Measurements from ENCODE around the gene CDRT4.

CDRT4 gene

DNA sequence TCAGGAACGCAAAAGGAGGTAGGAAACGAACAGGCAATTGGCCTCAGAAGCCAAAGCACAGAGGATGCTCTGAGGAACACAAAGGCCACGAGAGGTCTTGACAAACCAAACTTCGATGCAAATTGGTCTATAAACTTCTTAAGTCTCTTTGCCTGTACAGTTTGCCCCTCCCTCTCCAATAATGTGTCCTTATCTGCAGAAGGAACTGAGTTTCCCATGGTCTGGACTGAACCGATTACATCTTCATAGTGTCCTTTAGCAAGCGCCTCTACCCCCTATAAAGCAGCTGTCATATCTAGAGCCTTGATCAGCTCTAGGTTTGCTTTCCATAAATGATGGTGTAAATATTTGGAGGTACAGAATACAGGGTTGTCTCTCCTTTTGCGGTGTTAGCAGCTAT lies 3.1 kb upstream of the CDRT4 start:
- DNase-seq (ENCODE audit: low read depth), result no peak
- TF ChIP-seq, protein P1, sequence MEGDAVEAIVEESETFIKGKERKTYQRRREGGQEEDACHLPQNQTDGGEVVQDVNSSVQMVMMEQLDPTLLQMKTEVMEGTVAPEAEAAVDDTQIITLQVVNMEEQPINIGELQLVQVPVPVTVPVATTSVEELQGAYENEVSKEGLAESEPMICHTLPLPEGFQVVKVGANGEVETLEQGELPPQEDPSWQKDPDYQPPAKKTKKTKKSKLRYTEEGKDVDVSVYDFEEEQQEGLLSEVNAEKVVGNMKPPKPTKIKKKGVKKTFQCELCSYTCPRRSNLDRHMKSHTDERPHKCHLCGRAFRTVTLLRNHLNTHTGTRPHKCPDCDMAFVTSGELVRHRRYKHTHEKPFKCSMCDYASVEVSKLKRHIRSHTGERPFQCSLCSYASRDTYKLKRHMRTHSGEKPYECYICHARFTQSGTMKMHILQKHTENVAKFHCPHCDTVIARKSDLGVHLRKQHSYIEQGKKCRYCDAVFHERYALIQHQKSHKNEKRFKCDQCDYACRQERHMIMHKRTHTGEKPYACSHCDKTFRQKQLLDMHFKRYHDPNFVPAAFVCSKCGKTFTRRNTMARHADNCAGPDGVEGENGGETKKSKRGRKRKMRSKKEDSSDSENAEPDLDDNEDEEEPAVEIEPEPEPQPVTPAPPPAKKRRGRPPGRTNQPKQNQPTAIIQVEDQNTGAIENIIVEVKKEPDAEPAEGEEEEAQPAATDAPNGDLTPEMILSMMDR (conservative IDR thresholded peaks at IDR 0.05; ENCODE audit: low read length), result no peak
- no peak overlapping the region for H3K4me3 ChIP-seq (ENCODE audit: low read length)

DNA sequence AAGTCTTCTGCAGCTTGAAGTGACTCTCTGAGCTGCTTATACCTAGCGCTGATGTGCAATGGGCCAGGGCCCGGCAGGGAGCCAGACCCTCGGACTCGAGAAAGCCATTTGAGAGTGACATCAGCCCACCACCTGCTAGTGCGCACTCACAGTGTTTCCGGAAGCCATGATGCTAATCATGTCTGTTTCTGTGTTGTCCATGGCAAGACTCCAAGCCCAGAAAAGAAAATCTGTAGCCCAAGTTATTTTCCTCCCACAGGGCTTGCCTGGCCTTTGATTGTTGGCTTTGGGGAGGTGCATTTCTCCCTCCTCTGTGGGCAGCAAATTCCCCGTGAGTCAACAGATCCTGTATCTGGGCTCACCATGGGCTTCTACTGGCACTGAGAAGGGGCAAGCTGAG lies 1.8 kb upstream of the CDRT4 start:
- TF ChIP-seq, protein P1 (conservative IDR thresholded peaks at IDR 0.05; ENCODE audit: low read length), result no peak
- no peak for DNase-seq (ENCODE audit: low read depth)
- H3K4me3 ChIP-seq (ENCODE audit: low read length), result no peak overlapping the region

DNA sequence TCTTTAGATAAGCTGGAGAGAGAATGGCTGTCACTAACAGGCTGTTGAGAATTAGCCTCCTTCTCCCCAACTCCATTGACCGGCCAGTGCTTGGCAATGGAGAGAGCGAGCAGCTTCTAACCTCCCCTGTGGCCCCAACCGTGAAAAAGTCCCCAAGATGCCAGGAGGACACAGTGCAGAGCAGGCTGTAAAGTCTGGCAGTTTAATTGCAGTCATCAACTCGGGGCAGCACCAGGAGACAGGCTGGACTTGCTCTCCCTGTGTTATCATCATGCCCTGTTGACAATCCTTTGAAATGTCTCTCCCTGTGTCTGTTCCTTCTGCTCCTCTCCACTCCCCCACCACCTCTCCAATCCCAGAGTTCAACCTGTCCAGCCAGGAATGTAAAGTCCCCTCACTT lies 705 bp upstream of the CDRT4 start:
- DNase-seq (ENCODE audit: low read depth), result no peak
- TF ChIP-seq, protein P1 (conservative IDR thresholded peaks at IDR 0.05; ENCODE audit: low read length), result no peak
- no peak overlapping the region for H3K4me3 ChIP-seq (ENCODE audit: low read length)

DNA sequence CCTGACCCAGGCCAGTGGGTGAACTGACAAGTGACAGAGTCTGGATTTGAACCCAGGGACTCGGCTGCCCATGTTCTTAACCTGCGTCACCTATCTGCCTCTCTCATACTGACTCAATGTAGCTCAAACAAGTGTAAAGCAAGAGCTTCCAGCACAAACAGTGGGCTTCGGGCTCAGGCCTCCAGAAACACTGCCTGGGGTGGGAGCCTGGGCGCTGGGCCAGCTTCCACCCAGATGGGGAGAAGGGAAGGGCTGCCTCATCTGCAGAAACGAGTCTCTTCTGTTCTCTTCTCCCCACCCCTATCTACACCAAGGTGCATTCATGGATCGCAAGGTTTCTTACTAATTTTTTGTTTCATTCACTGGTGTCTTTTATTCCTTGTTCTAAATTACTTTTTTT lies 1.3 kb downstream of the CDRT4 start:
- TF ChIP-seq, protein P1 (conservative IDR thresholded peaks at IDR 0.05; ENCODE audit: low read length), result no peak
- H3K4me3 ChIP-seq (ENCODE audit: low read length), result no peak overlapping the region
- DNase-seq (ENCODE audit: low read depth), result no peak

DNA sequence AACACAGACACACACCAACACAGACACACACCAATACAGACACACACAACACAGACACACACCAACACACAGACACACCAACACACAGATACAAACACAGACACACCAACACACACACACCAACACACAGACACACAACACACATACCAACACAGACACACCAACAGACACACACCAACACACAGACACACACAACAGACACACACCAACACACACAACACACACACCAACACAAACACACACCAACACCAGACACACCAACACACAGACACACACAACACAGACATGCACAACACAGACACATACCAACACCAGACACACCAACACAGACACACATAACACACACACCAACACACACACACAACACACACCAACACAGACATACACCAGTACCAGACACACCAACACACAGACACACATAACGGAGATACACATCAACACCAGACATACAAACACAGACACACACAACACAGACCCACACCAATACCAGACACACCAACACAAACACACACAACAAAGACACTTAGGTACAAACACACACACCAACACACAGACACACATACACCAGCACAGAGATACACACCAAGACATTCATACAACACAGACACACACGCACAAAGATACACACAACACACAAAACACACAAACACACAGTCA lies 2.2 kb downstream of the CDRT4 start:
- TF ChIP-seq, protein P1 (conservative IDR thresholded peaks at IDR 0.05; ENCODE audit: low read length), result no peak
- no peak overlapping the region for H3K4me3 ChIP-seq (ENCODE audit: low read length)
- DNase-seq (ENCODE audit: low read depth), result no peak

DNA sequence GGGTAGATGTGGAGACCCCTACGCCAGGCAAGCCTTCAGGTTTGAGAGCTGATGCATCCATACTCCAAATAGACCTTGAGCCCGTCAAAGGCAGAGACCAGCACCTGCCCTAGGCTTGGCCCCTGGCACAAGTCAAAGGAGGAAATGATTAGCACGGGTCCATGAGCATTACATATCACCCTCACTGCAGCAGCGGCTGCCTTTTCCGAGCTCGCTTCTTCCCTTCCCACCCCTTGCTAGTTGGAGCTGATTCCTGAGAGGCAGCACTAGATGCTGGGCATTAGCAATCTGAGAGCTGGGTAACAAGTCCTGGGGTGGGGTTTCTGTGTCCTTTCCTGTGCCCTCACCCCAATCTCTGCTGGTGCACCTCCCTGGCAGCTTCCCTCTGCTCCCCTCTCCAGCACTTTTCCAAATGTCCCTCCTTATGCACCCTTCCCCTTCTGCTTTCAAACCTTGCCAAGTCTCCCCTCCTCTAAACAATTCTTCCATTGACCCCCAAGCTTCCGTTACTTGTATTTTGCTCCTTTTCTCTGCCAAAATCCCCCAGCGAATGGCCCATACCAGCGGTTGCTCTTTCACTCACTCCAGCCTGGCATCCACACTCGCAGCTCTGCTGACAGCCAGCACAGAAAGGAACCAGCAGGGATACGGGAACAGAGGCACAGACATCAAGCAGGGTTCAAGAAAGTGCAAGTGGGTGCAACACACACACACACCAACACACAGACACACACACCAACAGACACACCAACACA lies 3.0 kb downstream of the CDRT4 start:
- DNase-seq (ENCODE audit: low read depth), result peak; percentile 12
- TF ChIP-seq, protein P1 (conservative IDR thresholded peaks at IDR 0.05; ENCODE audit: low read length), result no peak
- no peak overlapping the region for H3K4me3 ChIP-seq (ENCODE audit: low read length)
